Breast epithelium (tissue), 3 donors: ENCODE results near the gene ANKRD11.

Experiments used
- CTCF ChIP-seq, 3 donors: fragments of 450-650 bp; IDR thresholded peaks; one replicate each; pipeline ENCODE4 v1.5.1; 2016 to 2017; ENCODE audit warnings: antibody characterized with exemption in 3 of 3, mild to moderate bottlenecking in 3 of 3, moderate library complexity in 3 of 3
- POLR2AphosphoS5 ChIP-seq, 3 donors: sonication (generic); formaldehyde crosslinking; IDR thresholded peaks; one replicate each; pipeline ENCODE4 v1.6.1; 2017; ENCODE audit warnings: antibody characterized with exemption in 3 of 3

- TF ChIP-seq CTCF (IDR thresholded peaks at IDR 0.05), result no peak
- TF ChIP-seq POLR2AphosphoS5 (IDR thresholded peaks at IDR 0.05), result no peak
These were observed 120.3 kb downstream of the ANKRD11 start for GRCh38 chr16:89370081-89370511.
